NCI-H226 (cell line): ENCODE results near the gene LPCAT1.
"Not testable (repeated sequence)": the region's sequence is repeated elsewhere in the genome, so short reads cannot be mapped to it uniquely, and the experiment has no call there.

Experiments
- DNase-seq: peaks from one replicate; pipeline ENCODE4 v3.0.0-alpha.2; 2015

Gene LPCAT1

GRCh38 chr5:1463326-1464095, 60.2 kb downstream of the LPCAT1 start:
- DNase-seq: no peak

GRCh38 chr5:1462358-1462757, 61.4 kb downstream of the LPCAT1 start:
- no peak for DNase-seq

- DNase-seq: no peak
Measured at GRCh38 chr5:1461396-1461795, 62.4 kb downstream of the LPCAT1 start.

- DNase-seq: no peak
Measured at GRCh38 chr5:1460054-1460682, 63.6 kb downstream of the LPCAT1 start.

- DNase-seq: not testable (repeated sequence)
Measured at GRCh38 chr5:1459435-1459834, 64.3 kb downstream of the LPCAT1 start.

GRCh38 chr5:1456110-1456881, 67.5 kb downstream of the LPCAT1 start:
- not testable (repeated sequence) for DNase-seq

GRCh38 chr5:1453613-1454012, 70.1 kb downstream of the LPCAT1 start:
- no peak for DNase-seq

- DNase-seq: no peak
Measured at GRCh38 chr5:1449081-1449630, 74.6 kb downstream of the LPCAT1 start.

- no peak for DNase-seq
Measured at GRCh38 chr5:1448511-1449011, 75.2 kb downstream of the LPCAT1 start.

- DNase-seq: no peak
Measured at GRCh38 chr5:1447671-1448361, 75.9 kb downstream of the LPCAT1 start.

- no peak for DNase-seq
Measured at GRCh38 chr5:1446602-1447343, 77.0 kb downstream of the LPCAT1 start.

GRCh38 chr5:1445689-1446601, 77.8 kb downstream of the LPCAT1 start:
- no peak for DNase-seq

- DNase-seq: no peak
Measured at GRCh38 chr5:1445313-1445688, 78.5 kb downstream of the LPCAT1 start, which contains the start of gene SLC6A3. TSS of gene SLC6A3 (minus strand) at chr5:1445440. CDS start at chr5:1443197, 2,243 bp downstream.

GRCh38 chr5:1444361-1445189, 79.2 kb downstream of the LPCAT1 start:
- DNase-seq: no peak

GRCh38 chr5:1443991-1444360, 79.8 kb downstream of the LPCAT1 start:
- DNase-seq: no peak

- DNase-seq: no peak
Measured at GRCh38 chr5:1443171-1443570, 80.6 kb downstream of the LPCAT1 start.

GRCh38 chr5:1442222-1443145, 81.3 kb downstream of the LPCAT1 start:
- DNase-seq: no peak

GRCh38 chr5:1441166-1441865, 82.4 kb downstream of the LPCAT1 start:
- DNase-seq: no peak
